ENCODE data around the gene LILRA6.
A peak's percentile ranks its signal among the peaks of the same experiment; 100 is the strongest.
"Not testable (repeated sequence)": the region's sequence is repeated elsewhere in the genome, so short reads cannot be mapped to it uniquely, and the experiment has no call there.

The LILRA6 gene

DNA sequence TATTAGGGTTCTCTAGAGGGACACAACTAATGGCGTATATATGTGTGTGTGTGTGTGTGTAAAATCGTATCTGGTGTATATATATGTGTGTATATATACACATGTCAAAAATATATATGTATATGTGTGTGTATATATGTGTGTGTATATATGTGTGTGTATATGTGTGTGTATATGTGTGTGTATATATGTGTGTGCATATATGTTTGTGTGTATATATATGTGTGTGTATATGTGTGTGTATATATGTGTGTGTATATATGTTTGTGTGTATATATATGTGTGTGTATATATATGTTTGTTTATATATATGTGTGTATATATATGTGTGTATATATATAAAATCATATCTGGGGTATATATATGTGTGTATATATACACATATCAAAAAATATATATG, 19.9 kb upstream of the LILRA6 start:
- DNase-seq, result no peak

- DNase-seq, result no peak
Measured at GRCh38 chr19:54262066-54262465, 19.5 kb upstream of the LILRA6 start.

- no peak for DNase-seq
Measured at GRCh38 chr19:54257116-54257480, 14.5 kb upstream of the LILRA6 start, which contains the start of gene LILRB5. TSS of gene LILRB5 (minus strand) at chr19:54257273. CDS start at chr19:54257193, 80 bp downstream.

DNA sequence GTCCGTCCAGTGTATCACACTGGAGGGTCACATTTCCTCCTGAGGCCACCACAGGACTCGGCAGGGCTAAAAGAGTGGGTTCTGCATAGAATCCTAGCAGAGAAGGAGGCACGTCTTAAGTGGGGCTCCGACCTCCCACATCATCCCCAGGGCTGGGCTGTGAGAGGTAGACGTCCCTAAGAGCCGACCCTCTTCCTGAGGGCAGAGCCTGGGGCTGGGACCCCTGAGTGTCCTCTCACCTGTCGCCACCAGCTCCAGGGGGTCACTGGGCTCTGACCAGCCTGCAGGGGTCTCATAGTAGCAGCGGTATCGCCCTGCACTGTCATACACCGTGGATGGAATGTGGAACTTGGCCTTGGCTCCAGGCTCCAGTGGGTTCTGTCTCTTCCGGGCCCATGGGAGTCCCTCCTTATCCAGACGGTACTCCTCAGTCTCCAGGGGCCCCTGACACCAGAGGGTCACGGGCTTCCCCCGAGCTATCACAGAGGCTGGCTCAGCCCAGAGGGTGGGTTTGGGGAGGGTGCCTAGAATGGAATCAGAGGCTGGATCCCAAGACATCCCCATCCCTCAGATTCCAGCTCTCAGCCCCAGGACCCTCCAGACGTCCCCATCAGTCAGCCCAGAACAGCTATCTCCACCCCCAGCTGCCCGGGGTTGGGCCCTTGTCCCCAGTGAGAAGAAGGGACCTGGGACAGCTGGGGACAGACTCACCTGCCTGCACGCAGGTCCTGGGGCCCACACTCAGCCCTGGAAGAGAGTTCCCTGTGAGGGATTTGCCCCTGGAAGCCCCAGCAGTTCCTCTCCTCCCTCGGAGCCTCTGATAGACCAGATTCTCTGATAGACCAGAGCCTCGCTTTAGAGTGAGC, 13.9 kb upstream of the LILRA6 start:
- no peak for DNase-seq

GRCh38 chr19:54255105-54255775, 12.7 kb upstream of the LILRA6 start:
- DNase-seq, result no peak

- DNase-seq, result no peak
Measured at GRCh38 chr19:54254195-54254906, 11.8 kb upstream of the LILRA6 start.

DNA sequence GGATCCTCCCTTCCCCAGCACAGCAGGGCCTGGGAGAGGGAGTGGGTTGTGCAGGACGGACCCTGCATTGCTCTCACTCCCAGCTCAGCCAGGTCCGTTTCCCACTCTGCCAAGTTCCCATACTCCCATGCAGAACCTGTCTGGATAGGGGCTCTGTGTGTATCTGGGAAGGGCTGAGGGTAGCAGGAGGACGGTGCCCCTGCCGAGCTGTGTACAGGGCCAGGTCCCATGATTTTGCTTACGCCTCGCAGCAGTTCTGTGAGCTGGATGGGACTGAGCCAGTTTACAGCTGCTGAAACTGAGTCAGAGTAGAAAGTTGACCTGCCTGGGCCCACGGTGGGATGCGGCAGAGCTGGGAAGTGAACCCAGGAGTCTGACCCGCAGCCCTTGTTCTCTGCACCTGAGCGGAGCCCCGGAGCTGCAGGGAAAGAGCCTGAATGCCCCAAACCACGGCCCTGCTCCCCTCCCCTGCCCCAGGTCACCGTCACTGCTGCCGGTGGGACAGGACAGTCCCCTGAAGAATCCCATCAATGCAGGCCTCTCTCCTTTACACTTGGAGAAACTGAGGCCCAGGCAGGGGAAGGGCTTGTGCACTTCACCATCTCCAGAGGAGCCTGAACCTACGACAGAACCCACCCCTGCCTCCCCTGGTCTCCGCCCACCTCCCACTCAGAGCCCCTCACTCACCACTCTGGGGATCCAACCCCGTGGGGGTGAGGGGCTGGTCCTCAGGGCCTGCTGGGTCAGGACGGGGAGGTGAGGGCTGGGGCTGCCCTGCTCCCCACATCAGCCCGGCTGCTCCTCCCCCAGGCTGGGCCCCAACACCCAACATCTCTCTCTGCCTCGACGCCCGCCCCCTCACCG, 11.0 kb upstream of the LILRA6 start:
- no peak for DNase-seq

DNA sequence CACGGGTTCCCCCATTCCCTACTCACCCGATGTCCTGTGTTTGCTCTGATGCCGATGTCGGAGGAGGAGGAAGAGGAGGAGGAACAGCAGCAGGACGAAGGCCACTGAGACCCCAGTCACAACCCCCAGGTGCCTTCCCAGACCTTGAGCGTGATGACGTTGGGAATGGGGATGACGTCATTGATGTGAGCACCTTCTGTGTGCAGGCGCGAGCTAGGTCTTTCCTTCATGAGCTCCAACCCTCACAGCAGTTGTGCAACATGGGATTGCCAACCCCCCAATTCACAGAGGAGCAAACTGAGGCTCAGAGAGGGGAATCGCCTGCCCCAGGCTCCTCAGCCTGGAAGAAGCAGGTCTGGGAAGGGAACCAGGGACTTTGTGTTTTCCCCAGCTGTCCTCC, 10.3 kb upstream of the LILRA6 start:
- DNase-seq, result no peak

DNA sequence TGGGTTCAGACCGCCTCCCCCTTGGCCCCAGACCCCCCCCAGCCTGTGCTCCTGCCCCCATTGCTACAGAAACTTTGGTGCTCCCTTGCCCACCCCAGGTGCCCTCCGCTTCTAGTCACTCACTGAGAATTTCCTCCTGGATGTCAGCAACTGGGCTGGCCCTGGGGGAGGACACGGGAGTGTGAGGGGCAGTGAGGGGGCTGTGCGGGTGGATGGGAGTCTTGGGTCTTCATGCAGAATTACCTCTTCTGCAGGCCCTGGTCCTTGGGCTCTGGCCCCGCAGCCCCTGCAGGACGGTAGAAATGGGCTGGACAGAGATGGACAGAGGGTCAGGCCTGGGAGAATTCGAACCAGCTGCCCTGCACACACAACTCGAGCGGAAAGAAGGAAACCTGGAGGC, 9.7 kb upstream of the LILRA6 start:
- no peak for DNase-seq

DNA sequence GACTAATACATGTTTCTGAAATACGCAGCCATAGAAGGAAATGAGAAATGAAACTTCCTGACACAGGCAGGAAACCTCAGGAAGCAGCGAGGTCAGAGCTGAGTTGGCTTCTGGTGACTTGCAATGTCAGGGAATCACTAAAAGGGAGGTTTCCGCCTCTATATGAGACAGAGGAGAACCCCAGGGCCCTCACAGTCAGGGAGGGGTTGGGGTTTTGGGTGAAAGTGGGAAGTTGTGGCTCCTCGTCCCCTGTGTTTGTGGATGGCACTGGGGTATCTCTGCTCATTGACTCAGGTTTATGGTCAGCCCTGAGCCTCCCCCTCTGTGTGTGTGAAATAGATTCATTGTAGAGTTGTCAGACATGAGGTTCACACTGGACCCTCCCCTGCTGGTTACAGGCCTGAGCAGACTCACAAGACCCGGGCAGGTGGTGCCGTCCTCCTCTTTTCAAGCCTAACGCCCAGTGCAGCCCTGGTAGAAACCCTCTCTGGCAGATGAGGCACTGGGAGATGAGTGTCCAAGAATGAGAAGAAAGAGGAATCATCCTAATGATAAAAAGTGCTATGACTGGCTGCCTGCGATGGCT, 5.5 kb upstream of the LILRA6 start:
- DNase-seq, result peak; percentile 57 to 68

DNA sequence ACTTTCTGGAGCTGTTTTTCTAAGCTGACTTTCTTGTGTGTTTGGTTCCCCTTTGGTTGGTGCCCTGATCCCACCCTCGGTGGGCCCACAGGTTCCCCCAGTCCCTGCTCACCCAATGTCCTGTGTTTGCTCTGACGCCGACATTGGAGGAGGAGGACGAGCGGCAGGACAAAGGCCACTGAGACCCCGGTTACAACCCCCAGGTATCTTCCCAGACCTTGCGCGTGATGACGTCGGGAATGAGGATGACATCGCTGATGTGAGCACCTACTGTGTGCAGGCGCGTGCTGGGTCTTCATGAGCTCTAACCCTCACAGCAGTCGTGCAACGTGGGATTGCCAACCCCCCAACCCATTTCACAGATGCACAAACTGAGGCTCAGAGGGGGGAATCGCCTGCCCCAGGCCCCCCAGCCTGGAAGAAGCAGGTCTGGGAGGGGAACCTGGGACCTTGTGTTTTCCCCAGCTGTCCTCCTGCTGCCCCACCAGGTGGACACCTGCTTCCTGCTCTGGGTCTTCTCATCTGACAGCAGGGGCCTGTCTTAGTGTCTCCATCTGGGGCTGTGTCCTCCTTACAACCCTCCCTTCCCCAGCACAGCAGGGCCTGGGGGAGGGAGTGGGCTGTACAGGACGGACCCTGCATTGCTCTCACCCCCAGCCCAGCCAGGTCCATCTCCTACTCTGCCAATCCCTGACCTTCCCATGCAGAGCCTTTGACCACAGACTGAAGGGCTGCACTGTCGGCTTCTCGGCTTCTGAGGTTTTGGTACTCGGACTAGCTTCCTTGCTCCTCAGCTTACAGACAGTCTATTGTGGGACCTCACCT, 4.7 kb upstream of the LILRA6 start:
- no peak for DNase-seq

DNA sequence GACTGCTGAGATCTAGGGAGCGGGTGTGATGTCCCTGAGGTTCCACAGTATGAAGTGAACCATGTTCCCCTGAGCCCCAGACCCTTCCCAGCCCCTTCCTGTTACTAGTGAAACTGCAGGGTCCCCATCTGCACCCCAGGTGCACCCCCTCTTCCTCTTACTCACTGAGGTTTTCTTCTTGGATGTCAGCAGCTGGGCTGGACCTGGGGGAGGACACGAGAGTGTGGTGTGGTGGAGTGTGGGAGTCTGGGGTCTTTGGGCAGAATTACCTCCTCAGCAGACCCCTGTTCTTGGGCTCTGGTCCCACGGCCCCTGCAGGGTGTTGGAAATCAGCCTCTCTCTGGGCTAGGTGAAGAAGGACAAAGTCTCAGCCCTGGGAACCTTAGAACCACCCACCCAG, 3.3 kb upstream of the LILRA6 start:
- DNase-seq, result no peak

GRCh38 chr19:54243809-54244208, 1.2 kb upstream of the LILRA6 start:
- DNase-seq, result not testable (repeated sequence)

GRCh38 chr19:54242234-54242633, 356 bp downstream of the LILRA6 start:
- DNase-seq, result not testable (repeated sequence)

DNA sequence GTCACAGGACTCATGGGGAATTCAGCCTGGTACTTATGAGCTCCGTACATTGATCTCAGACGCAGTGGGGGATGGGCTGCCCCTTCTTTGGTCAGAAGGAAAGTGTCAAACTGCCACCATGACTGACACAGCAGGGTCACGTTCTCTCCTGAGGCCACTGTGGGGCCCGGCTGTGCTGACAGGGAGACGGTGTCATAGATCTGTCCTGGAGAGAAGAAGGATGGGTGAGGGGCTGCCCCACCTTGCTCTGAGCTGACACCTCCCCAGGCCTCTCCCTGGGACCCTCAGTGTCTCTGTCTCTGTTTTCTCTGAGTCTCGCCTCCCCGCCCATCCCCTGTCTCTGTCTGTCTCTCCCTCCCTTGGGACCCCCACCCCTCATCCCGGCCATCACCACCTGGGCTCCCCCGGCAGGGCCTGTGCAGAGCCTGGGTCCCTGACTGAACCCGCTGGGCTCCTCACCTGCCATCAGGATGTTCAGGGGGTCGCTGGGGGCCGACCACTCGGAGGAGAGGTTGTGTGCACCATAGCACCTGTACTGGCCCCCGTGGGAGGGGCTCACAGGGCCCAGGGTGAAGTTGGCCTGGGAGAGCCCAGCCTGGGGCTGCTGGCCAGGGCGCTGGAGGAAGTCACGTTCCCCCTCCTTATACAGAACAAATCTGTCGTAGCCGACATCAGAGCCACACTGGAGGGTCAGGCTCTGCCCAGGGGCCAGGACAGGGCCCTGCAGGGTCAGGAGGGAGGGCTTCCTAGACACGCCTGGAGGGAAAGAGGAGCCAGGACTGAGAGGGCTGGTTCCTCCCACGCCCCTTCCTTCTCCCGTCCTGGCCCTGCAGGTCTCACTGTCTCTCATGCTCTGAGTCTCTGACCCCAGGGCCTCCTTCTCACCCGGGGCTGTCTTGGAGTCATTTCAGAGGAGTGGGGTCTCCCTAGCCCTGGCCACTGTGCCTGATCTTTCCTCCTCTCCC, 1.9 kb downstream of the LILRA6 start:
- not testable (repeated sequence) for DNase-seq

DNA sequence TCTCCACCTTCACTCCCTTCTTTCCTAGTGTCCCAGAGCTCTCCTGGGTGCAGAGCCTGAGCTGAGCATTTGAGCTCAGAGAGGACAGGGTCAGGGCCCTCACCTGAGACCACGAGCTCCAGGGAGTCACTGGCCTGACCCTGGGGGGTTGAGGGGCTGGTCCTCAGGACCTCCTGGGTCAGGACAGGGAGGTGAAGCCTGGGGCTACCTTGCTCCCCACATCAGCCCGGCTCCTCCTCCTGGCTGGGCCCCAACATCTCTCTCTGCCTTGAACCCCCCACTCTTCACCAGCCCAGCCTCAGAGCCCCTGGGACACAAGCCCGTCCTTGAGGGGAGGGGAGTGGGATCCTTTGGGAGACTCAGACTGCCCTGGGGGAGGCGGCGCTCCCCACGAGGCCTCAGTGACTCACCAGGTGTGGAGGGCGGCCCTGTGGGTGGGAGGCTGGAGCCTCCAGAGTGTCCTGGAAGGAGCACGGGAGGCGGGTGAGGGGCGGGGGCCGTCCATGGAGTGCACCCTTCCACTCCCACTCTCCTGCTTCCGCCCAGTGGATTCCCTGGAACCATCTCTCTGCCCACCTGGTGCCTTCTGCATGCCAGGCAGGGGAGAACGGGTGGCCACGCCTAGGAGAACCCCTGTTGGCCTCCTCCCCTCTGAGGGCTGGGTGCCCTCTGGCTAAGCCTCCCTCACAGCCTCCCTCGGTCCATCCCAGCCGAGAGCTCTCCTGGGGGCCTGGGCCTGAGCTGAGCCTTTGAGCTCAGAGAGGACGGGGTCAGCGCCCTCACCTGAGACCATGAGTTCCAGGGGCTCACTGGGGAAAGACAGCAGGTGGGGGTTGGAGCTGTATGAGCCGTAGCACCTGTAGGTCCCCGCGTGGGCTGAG, 2.9 kb downstream of the LILRA6 start:
- not testable (repeated sequence) for DNase-seq

DNA sequence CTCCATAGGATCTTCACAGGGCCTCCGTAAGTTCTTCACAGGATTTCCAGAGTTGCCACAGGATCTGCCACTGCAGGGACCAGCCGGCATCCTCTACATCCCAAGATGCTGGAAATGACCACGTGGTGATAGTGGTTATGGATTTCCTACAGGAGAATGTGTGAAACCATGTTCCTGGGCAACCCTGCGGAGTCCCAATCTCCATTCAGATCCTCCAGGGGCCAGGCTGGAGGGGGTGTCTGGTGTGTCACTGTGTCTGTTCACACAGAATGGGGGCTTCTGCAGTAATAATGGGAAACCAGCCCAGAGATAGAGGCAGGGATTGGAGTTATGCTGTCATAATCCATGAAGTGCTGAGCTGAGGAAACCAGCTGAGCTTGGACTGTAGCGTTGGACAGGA, 8.6 kb downstream of the LILRA6 start:
- DNase-seq, result no peak

GRCh38 chr19:54231077-54231931, 11.3 kb downstream of the LILRA6 start:
- DNase-seq, result peak; percentile 96 to 97
